ENCODE measurements around the gene WDFY4.

WDFY4 gene

GRCh38 chr10:48714088-48714487, 29.4 kb downstream of the WDFY4 start:
- no peak for DNase-seq

GRCh38 chr10:48716416-48716815, 31.7 kb downstream of the WDFY4 start:
- no peak for DNase-seq

- no peak for DNase-seq
These were observed 35.9 kb downstream of the WDFY4 start for GRCh38 chr10:48720611-48721010.

- no peak for DNase-seq
These were observed 37.8 kb downstream of the WDFY4 start for GRCh38 chr10:48722153-48723145.

- DNase-seq, result no peak
These were observed 39.5 kb downstream of the WDFY4 start for GRCh38 chr10:48724127-48724526.

- no peak for DNase-seq
These were observed 41.0 kb downstream of the WDFY4 start for GRCh38 chr10:48725708-48726107.

GRCh38 chr10:48727866-48728265, 43.2 kb downstream of the WDFY4 start:
- DNase-seq, result no peak

GRCh38 chr10:48729222-48729621, 44.5 kb downstream of the WDFY4 start:
- no peak for DNase-seq

- no peak for DNase-seq
These were observed 45.3 kb downstream of the WDFY4 start for GRCh38 chr10:48729941-48730457.

GRCh38 chr10:48731141-48731540, 46.5 kb downstream of the WDFY4 start:
- DNase-seq, result no peak

- DNase-seq, result no peak
These were observed 47.0 kb downstream of the WDFY4 start for GRCh38 chr10:48731654-48732053.

GRCh38 chr10:48733329-48733728, 48.7 kb downstream of the WDFY4 start:
- DNase-seq, result no peak

- no peak for DNase-seq
These were observed 51.2 kb downstream of the WDFY4 start for GRCh38 chr10:48735836-48736390.

GRCh38 chr10:48736596-48736995, 51.9 kb downstream of the WDFY4 start:
- no peak for DNase-seq

GRCh38 chr10:48737886-48738285, 53.2 kb downstream of the WDFY4 start:
- no peak for DNase-seq

GRCh38 chr10:48739170-48739569, 54.5 kb downstream of the WDFY4 start:
- no peak for DNase-seq

GRCh38 chr10:48740015-48740707, 55.5 kb downstream of the WDFY4 start:
- DNase-seq, result no peak

- no peak for DNase-seq
These were observed 56.3 kb downstream of the WDFY4 start for GRCh38 chr10:48740988-48741387.

GRCh38 chr10:48742891-48743860, 58.5 kb downstream of the WDFY4 start:
- no peak for DNase-seq

GRCh38 chr10:48744587-48744986, 59.9 kb downstream of the WDFY4 start:
- DNase-seq, result no peak

- no peak for DNase-seq
These were observed 61.1 kb downstream of the WDFY4 start for GRCh38 chr10:48745662-48746245.

GRCh38 chr10:48748573-48748972, 63.9 kb downstream of the WDFY4 start:
- no peak for DNase-seq

All from femur (tissue), 1 donor.